Measurements from ENCODE around the gene ZFP64. TPM values are rescaled to one million over a fixed set of nuclear protein-coding genes. Genes with fewer than 3 reads are reported as not detected.
A peak's percentile ranks its signal among the peaks of the same experiment; 100 is the strongest.

The ZFP64 gene
- total RNA-seq, 2 experiments from 2014 or later = 11.3 to 11.5 TPM

DNA sequence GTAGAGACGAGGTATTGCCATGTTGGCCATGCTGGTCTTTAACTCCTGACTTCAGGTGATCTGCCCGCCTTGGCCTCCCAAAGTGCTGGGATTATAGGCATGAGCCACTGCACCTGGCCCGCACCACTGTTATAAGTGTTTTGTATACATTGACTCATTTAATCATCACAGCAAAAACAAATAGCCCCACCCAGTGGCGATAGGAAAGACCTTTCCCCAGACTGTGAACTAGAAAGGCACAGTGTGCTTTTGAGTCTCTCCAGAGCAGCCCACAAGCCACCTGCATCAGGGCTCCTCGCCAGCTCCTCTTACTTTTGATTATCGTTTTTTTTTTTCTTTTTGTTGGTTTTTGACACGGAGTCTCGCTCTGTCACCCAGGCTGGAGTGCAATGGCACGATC is 27.9 kb upstream of the ZFP64 start:
- H3K9me3 Mint-ChIP-seq (ENCODE audit: low read depth) = peaks cover 7% of the 10 kb centered on the region
- CTCF ChIA-PET = interaction anchor here (2.7 kb wide), 1 partner anchor 91 kb away, joined by 8 read pairs; no protein-coding TSS in a partner anchor
- H3K4me1 Mint-ChIP-seq = no peaks in the 10 kb centered on the region
- peaks cover 4% of the 10 kb centered on the region for H3K36me3 Mint-ChIP-seq
- ATAC-seq = no peak
- no peak for DNase-seq
- no peaks in the 10 kb centered on the region for H3K27me3 Mint-ChIP-seq
- H3K27ac Mint-ChIP-seq = no peak overlapping the region
- no peak overlapping the region for H3K4me3 Mint-ChIP-seq

- H3K4me1 Mint-ChIP-seq = no peaks in the 10 kb centered on the region
- H3K27me3 Mint-ChIP-seq = peaks cover 5% of the 10 kb centered on the region
- H3K9me3 Mint-ChIP-seq (ENCODE audit: low read depth) = peaks cover 7% of the 10 kb centered on the region
- no peak overlapping the region for H3K4me3 Mint-ChIP-seq
- CTCF ChIA-PET = interaction anchor here (2.7 kb wide), 1 partner anchor 90 kb away, joined by 8 read pairs; no protein-coding TSS in a partner anchor
- no peak for DNase-seq
- peaks cover 4% of the 10 kb centered on the region for H3K36me3 Mint-ChIP-seq
- no peak overlapping the region for H3K27ac Mint-ChIP-seq
- ATAC-seq = no peak
Observed at GRCh38 chr20:52217689-52218395, 26.3 kb upstream of the ZFP64 start.

DNA sequence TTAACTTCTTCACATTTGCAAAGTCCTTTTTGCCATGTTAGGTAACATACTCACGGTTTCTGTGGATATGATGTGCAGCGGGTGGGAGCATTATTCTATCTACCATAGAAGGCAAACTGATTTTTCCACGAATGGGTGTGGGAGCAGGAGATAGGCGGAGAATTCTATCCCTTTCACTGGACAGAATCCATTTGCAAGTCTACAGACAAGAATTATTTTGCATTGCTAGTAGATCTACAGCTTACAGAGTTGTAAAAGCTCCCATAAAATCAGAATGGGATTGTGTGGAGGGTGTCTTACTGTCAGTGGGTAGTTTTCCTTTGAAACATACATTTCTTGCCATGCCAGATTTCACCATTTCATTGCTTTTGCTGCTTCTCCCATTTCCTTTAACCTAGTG is 22.4 kb upstream of the ZFP64 start:
- no peaks in the 10 kb centered on the region for H3K36me3 Mint-ChIP-seq
- no peak overlapping the region for H3K4me3 Mint-ChIP-seq
- H3K9me3 Mint-ChIP-seq (ENCODE audit: low read depth) = no peaks in the 10 kb centered on the region
- no peak for ATAC-seq
- no peak overlapping the region for H3K27ac Mint-ChIP-seq
- H3K4me1 Mint-ChIP-seq = no peaks in the 10 kb centered on the region
- no peak for DNase-seq
- H3K27me3 Mint-ChIP-seq = peaks cover 13% of the 10 kb centered on the region
- CTCF ChIA-PET = no interaction called here

- CTCF ChIA-PET = interaction anchor here (0.6 kb wide), 1 partner anchor 84 kb away, joined by 3 read pairs; no protein-coding TSS in a partner anchor
- DNase-seq (no peak), ATAC-seq (no peak)
- Mint-ChIP-seq H3K27me3 (peaks cover 13% of the 10 kb centered on the region), H3K4me3 (no peak overlapping the region), H3K9me3 (ENCODE audit: low read depth) (no peaks in the 10 kb centered on the region), H3K36me3 (no peaks in the 10 kb centered on the region), H3K27ac (no peak overlapping the region), H3K4me1 (no peaks in the 10 kb centered on the region)
Observed at GRCh38 chr20:52212943-52213342, 21.4 kb upstream of the ZFP64 start.

DNA sequence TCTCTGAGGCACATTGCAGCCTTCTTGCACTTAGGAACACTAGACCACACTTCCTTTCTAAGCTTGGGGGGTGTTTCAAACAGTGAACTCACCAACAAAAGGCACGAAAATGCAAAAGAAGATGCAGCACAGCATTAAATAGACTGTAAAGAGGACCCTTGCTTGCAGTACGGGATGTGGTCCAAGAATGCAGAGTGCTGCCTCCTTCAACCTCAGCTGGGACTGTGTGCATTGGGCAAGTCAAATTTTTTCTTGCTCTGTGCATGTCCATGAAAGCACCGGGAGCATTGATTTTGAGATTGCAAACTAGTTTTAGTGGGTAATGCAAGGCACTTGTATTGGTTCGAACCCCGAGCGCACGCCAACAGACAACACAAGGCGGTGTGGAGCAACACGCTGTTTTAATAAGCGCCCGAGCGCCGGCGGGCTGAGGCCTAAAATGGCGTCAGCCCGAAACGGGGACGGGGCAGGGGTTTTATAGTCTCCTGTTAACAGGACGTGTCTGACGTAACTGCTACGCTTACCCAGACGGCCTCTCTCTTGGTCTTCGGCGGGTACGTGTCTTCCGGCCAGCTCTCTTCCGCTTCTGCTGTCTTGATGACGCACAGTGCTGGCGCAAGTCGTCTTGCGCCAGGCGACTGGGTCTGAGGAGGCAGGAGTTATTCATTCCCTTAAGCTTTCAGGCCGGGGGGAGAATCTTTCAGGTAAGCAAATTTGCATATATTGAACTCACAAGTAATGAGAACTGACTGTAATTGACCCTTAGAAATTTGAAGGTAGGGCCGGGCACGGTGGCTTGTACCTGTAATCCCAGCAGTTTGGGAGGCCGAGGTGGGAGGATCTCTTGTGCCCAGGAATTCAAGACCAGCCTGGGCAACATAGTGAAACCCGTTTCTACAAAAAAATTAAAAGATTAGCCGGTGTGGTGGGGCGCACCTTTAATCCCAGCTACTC is 18.7 kb upstream of the ZFP64 start:
- DNase-seq = no peak
- CTCF ChIA-PET = no interaction called here
- Mint-ChIP-seq H3K4me3 (no peak overlapping the region), H3K27me3 (peaks cover 17% of the 10 kb centered on the region), H3K4me1 (no peaks in the 10 kb centered on the region), H3K36me3 (no peaks in the 10 kb centered on the region), H3K27ac (no peak overlapping the region), H3K9me3 (ENCODE audit: low read depth) (no peaks in the 10 kb centered on the region)
- no peak for ATAC-seq

- H3K9me3 Mint-ChIP-seq (ENCODE audit: low read depth) = no peaks in the 10 kb centered on the region
- H3K4me1 Mint-ChIP-seq = no peaks in the 10 kb centered on the region
- no peak for ATAC-seq
- CTCF ChIA-PET = no interaction called here
- H3K27me3 Mint-ChIP-seq = peaks cover 16% of the 10 kb centered on the region
- no peak overlapping the region for H3K27ac Mint-ChIP-seq
- H3K4me3 Mint-ChIP-seq = no peak overlapping the region
- DNase-seq = no peak
- no peaks in the 10 kb centered on the region for H3K36me3 Mint-ChIP-seq
Observed at GRCh38 chr20:52209154-52209571, 17.6 kb upstream of the ZFP64 start.

DNA sequence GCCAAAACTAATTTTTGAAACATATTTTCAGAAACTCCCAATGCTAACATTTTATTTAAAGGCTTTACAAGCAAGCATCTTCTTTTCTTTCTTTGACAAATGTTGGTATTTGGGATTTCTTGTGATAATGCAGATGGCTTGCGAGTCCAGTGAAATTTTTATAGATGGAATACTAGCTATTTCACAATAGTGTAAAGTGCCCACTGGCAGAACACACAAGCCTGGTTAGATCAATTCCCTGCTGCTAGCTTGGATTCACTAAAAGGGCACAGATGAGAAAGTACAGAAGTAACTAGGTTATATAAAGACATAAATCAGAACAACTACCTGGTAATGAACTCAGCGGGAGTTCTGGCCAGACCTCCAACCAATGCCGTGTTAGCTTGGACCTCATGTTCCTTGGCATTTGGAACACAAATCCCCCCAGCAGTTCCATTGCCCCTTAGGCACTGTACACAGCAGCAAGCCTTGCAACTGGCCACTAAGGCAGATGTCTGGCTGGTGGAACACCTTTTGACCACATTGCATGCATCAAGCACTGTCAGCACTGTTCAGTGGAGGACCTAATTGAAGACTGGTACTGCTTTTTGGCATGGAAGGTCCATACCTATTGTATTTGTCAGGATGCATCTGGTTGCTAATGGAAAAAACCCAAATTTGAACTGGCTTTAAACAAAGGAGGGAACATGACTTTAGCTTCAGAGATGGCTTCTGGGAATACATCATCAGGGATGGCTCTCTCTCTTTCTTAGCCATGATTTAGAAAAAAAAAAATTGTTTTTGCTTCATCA is 15.6 kb upstream of the ZFP64 start:
- Mint-ChIP-seq H3K27me3 (peaks cover 12% of the 10 kb centered on the region), H3K9me3 (ENCODE audit: low read depth) (no peaks in the 10 kb centered on the region), H3K4me3 (no peak overlapping the region), H3K27ac (no peak overlapping the region), H3K36me3 (no peaks in the 10 kb centered on the region), H3K4me1 (no peaks in the 10 kb centered on the region)
- CTCF ChIA-PET = interaction anchor here (2.6 kb wide), 1 partner anchor 16 kb away, joined by 7 read pairs; the partner anchor contains the start of gene ZFP64
- ATAC-seq (no peak), DNase-seq (no peak)

DNA sequence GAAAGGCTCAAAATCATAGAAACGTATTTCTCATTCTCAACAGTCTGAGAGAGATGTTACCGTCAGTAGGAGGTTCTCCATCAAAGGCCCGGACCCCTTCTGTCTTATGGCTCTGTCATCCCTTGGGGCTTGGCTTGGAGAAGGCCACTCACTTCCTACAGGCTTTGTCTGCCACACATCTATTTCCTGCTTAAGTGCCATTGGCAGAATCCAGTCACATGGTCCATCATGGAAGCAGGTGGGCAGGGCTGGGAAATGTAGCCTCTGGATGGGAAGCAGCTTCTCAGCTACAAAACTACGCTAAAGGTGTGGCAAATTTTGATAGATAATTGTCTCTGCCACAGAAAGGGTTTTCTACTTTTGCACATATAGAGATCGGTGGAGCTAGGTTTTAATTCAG is 12.6 kb upstream of the ZFP64 start:
- H3K27ac Mint-ChIP-seq = no peak overlapping the region
- no peaks in the 10 kb centered on the region for H3K9me3 Mint-ChIP-seq (ENCODE audit: low read depth)
- no peak for ATAC-seq
- no peaks in the 10 kb centered on the region for H3K4me1 Mint-ChIP-seq
- no peaks in the 10 kb centered on the region for H3K36me3 Mint-ChIP-seq
- H3K27me3 Mint-ChIP-seq = peaks cover 4% of the 10 kb centered on the region
- no peak overlapping the region for H3K4me3 Mint-ChIP-seq
- CTCF ChIA-PET = interaction anchor here (1.0 kb wide), 1 partner anchor 9 kb away, joined by 3 read pairs; no protein-coding TSS in a partner anchor
- DNase-seq = no peak

DNA sequence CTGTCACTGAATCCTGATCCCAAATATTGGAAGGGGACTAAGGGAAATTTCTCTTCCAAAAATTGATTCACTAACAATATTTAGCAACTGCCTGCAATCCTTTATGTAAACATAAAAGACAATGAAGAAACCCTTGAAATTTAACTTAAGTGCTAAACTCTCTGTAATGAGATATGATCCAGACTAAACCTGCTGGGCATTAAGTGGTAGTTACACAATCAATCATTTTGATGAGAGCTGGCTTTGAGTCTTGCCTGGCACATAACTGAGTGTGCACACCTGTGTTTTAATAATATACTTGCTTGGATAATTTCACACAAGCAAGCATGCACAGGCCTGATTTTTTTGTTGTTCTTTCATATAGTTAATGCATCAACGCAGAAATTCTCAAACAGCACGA is 9.8 kb upstream of the ZFP64 start:
- Mint-ChIP-seq H3K9me3 (ENCODE audit: low read depth) (no peaks in the 10 kb centered on the region), H3K4me1 (no peaks in the 10 kb centered on the region), H3K27me3 (no peaks in the 10 kb centered on the region), H3K27ac (no peak overlapping the region), H3K36me3 (no peaks in the 10 kb centered on the region), H3K4me3 (no peak overlapping the region)
- CTCF ChIA-PET = no interaction called here
- DNase-seq (no peak), ATAC-seq (no peak)

- Mint-ChIP-seq H3K27ac (no peak overlapping the region), H3K27me3 (no peaks in the 10 kb centered on the region), H3K4me1 (no peaks in the 10 kb centered on the region), H3K36me3 (no peaks in the 10 kb centered on the region), H3K4me3 (no peak overlapping the region), H3K9me3 (ENCODE audit: low read depth) (no peaks in the 10 kb centered on the region)
- CTCF ChIA-PET = no interaction called here
- ATAC-seq (no peak), DNase-seq (no peak)
Observed at GRCh38 chr20:52200870-52201269, 9.3 kb upstream of the ZFP64 start.

DNA sequence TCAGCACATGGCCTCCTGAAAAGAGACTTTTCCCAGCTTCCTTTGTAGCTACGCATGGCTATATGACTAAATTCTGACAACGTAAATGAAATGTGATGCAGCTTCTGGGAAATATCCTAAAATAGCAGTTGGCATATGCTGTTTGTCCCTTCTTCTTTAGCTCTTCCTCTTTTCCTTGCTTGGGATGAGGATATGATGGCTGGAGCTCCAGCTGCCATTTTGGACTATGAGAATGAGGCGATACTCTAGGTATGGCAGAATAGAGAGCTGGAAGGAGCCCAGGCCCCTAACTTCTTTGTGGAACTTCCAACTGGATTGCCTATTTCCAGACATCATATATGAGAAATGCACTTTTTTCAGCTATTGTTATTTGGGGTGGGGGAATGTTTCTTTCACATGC is 5.3 kb upstream of the ZFP64 start:
- H3K27me3 Mint-ChIP-seq = no peaks in the 10 kb centered on the region
- H3K4me1 Mint-ChIP-seq = peaks cover 9% of the 10 kb centered on the region
- no peaks in the 10 kb centered on the region for H3K36me3 Mint-ChIP-seq
- DNase-seq (no peak), ATAC-seq (no peak)
- CTCF ChIA-PET = interaction anchor here (1.0 kb wide), 1 partner anchor 34 kb away, joined by 3 read pairs; no protein-coding TSS in a partner anchor
- H3K4me3 Mint-ChIP-seq = no peak overlapping the region
- no peak overlapping the region for H3K27ac Mint-ChIP-seq
- no peaks in the 10 kb centered on the region for H3K9me3 Mint-ChIP-seq (ENCODE audit: low read depth)

GRCh38 chr20:52193886-52194545 is 2.4 kb upstream of the ZFP64 start:
- Mint-ChIP-seq H3K27ac (no peak overlapping the region), H3K27me3 (no peaks in the 10 kb centered on the region), H3K4me1 (peaks cover 18% of the 10 kb centered on the region), H3K9me3 (ENCODE audit: low read depth) (no peaks in the 10 kb centered on the region), H3K4me3 (no peak overlapping the region), H3K36me3 (no peaks in the 10 kb centered on the region)
- DNase-seq (no peak), ATAC-seq (no peak)
- CTCF ChIA-PET = interaction anchor here (0.6 to 1.2 kb wide), 2 partner anchors 37 to 1902 kb away, joined by 3 read pairs; no protein-coding TSS in a partner anchor

GRCh38 chr20:52193133-52193532 is 1.6 kb upstream of the ZFP64 start:
- no peak overlapping the region for H3K27ac Mint-ChIP-seq
- peak overlapping the region; percentile 73 for H3K4me3 Mint-ChIP-seq
- DNase-seq (no peak), ATAC-seq (no peak)
- CTCF ChIA-PET = no interaction called here
- H3K4me1 Mint-ChIP-seq = peaks cover 18% of the 10 kb centered on the region
- no peaks in the 10 kb centered on the region for H3K27me3 Mint-ChIP-seq
- H3K9me3 Mint-ChIP-seq (ENCODE audit: low read depth) = no peaks in the 10 kb centered on the region
- no peaks in the 10 kb centered on the region for H3K36me3 Mint-ChIP-seq
